Diencephalon (tissue), 1 donor: ENCODE measurements around the gene CHIC2. TPM values are rescaled to one million over a fixed set of nuclear protein-coding genes. Genes with fewer than 3 reads are reported as not detected.

ENCODE experiments used
- small RNA-seq: library from RNA; depleted of rRNA; stranded (forward); fragments of <200 nt; gene quantifications from one replicate; pipeline ENCODE3, GENCODE V24; 2014
- total RNA-seq: library from RNA; depleted of rRNA; stranded (reverse); fragments of >200 nt; gene quantifications from one replicate; pipeline ENCODE4 v1.2.3, GENCODE V29; 2014

Gene CHIC2
- 43.6 TPM for total RNA-seq

DNA sequence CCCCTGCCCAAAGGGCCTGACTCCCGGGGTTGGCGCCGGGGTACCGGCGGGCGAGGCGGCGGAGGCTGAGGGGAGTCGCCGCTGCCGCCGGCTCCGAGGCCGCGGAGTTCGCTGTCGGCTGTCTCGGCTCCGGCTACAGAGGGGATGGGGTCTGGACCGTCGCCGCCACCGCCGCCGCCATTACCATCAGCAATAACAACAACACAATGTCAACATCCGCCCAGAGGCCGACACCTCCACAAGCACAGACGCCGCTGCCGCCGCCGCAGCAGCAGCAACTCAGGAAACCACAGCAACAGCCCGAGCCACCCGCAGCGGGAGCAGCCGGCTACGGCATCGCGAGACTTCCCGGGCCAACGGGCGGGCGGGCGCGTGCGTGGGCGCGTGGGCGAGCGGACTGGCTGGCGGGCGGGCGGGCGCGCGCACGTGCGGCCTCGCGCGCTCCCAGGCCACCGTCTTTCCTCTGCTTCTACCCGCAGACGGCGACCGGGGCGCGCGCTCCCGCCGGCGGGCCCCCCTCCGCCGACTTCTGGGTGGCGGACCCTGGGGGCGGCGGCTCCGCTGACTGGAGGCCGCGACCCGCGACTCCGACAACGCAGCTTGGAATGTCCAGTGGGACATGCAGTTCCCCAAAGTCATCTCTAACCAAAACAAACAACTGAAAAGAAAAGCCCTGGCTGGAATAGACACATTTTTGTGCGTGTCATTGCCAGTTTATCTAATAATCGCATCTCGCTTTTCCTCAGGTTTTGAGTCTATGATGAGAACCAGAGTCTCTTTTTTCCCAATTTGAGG lies at the start of gene CHIC2:
TSS of gene CHIC2 (minus strand) at position 289 of the 795 bp plus-strand sequence. CDS start 305 bp downstream, outside the sequence.

DNA sequence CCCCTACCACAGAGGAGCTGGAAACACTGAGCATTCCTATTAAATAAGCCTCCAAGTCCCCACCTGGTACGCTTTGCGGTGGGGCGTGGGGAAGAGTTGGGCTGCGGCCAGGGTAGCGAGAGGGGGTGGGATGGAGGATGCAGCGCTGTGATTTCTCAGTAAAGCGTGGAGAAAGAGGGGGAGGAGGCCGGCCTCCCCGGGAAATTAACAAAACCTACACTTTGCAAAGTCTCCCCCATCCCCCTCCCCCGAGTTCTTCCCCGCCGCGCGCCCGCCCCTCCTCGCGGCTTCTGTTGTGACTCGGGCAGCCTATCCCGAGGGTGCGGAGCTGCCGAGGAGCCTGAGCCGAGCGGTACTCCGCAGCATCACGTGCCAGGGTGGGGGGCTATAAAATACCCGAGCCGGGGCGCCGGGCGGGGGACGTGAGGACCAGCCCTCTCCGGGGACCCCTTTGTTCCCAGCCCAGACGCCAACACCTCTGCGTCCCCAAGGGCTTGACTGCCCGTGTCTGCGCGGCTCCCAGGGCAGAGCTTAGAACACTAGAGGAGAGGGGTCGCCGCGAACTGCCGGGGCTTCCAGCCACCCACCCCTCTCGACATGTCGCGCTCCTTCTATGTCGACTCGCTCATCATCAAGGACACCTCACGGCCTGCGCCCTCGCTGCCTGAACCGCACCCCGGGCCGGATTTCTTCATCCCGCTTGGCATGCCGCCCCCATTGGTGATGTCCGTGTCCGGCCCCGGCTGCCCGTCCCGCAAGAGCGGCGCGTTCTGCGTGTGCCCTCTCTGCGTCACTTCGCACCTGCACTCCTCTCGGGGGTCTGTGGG lies 35.6 kb upstream of the CHIC2 start, which contains the start of gene GSX2:
TSS of gene GSX2 (plus strand) at position 416 of the 827 bp plus-strand sequence. CDS start at position 598, 182 bp downstream.

Small RNA genes within 50 kb of the gene (small RNA-seq; reads per million reads assigned to genes)
- not detected for gene AC110792.1
- gene AC110792.3 = not detected

Other genes with a start within 250 kb of the CHIC2 start
- 3.2 TPM for gene GSX2, start 35.6 kb upstream of the CHIC2 start, total RNA-seq
- gene PDGFRA, start 164.7 kb upstream of the CHIC2 start, total RNA-seq = 112 TPM